H9 (cell line): ENCODE measurements around the gene LNPEP. TPM values are rescaled to one million over a fixed set of nuclear protein-coding genes. Genes with fewer than 3 reads are reported as not detected.
A peak's percentile ranks its signal among the peaks of the same experiment; 100 is the strongest.

Source experiments
- DNase-seq: peaks from one replicate; pipeline ENCODE4 v3.0.0-alpha.2; 2017
- H2AFZ ChIP-seq: one replicate; pipeline ENCODE4 v1.6.1; 2013; ENCODE audit warnings: mild to moderate bottlenecking, low read length, control low read depth, moderate library complexity
- H2AK5ac ChIP-seq: 2 replicates; pipeline ENCODE4 v1.6.1; 2013; ENCODE audit warnings: low read length, control low read depth, mixed read lengths; ENCODE audit not compliant: insufficient read length
- H2BK120ac ChIP-seq: one replicate; pipeline ENCODE4 v1.6.1; 2013; ENCODE audit warnings: low read depth, mild to moderate bottlenecking, low read length, control low read depth, inconsistent platforms; ENCODE audit not compliant: poor library complexity, severe bottlenecking
- H2BK12ac ChIP-seq: 2 replicates; pipeline ENCODE4 v1.6.1; 2013; ENCODE audit warnings: low read length, control low read depth, mixed read lengths, low read depth; ENCODE audit not compliant: insufficient read length
- H2BK15ac ChIP-seq: 2 replicates; pipeline ENCODE4 v1.6.1; 2013; ENCODE audit warnings: low read depth, low read length, control low read depth
- H2BK20ac ChIP-seq: one replicate; pipeline ENCODE4 v1.6.1; 2013; ENCODE audit warnings: low read depth, mild to moderate bottlenecking, low read length, control low read depth, inconsistent platforms; ENCODE audit not compliant: poor library complexity, severe bottlenecking
- H2BK5ac ChIP-seq: 2 replicates; pipeline ENCODE4 v1.6.1; 2013; ENCODE audit warnings: low read length, control low read depth, mixed read lengths; ENCODE audit not compliant: insufficient read length
- H3K14ac ChIP-seq: 2 replicates; pipeline ENCODE4 v1.6.1; 2013; ENCODE audit warnings: low read length, control low read depth; ENCODE audit not compliant: insufficient read depth
- H3K18ac ChIP-seq: 2 replicates; pipeline ENCODE4 v1.6.1; 2013; ENCODE audit warnings: low read depth, mild to moderate bottlenecking, mixed read lengths, low read length, control low read depth; ENCODE audit not compliant: insufficient read length
- H3K23ac ChIP-seq: 2 replicates; pipeline ENCODE4 v1.6.1; 2013; ENCODE audit warnings: low read length, control low read depth, mixed read lengths, low read depth; ENCODE audit not compliant: insufficient read length
- H3K23me2 ChIP-seq: 2 replicates; pipeline ENCODE4 v1.6.1; 2013; ENCODE audit warnings: low read depth, mild to moderate bottlenecking, mixed read lengths, low read length, control low read depth; ENCODE audit not compliant: insufficient read length, poor library complexity, severe bottlenecking
- H3K27ac ChIP-seq: 2 replicates; pipeline ENCODE4 v1.5.1; 2013; ENCODE audit warnings: low read length, control low read depth, mixed read lengths, low read depth; ENCODE audit not compliant: insufficient read length
- H3K27me3 ChIP-seq: 2 replicates; pipeline ENCODE4 v1.6.1; 2013; ENCODE audit warnings: low read length, control low read depth, inconsistent platforms; ENCODE audit not compliant: insufficient read depth
- H3K4ac ChIP-seq: 2 replicates; pipeline ENCODE4 v1.6.1; 2013; ENCODE audit warnings: low read depth, mild to moderate bottlenecking, control low read depth, inconsistent platforms, low read length, moderate library complexity
- H3K4me1 ChIP-seq: 2 replicates; pipeline ENCODE4 v1.6.1; 2013; ENCODE audit warnings: low read length, control low read depth, inconsistent platforms; ENCODE audit not compliant: insufficient read depth
- H3K4me2 ChIP-seq: 2 replicates; pipeline ENCODE4 v1.6.1; 2013; ENCODE audit warnings: low read length, control low read depth, mixed read lengths; ENCODE audit not compliant: insufficient read length, insufficient read depth
- H3K56ac ChIP-seq: 2 replicates; pipeline ENCODE4 v1.6.1; 2013; ENCODE audit warnings: low read depth, mild to moderate bottlenecking, mixed read lengths, low read length, control low read depth; ENCODE audit not compliant: insufficient read length
- H3K79me1 ChIP-seq: 2 replicates; pipeline ENCODE4 v1.6.1; 2013; ENCODE audit warnings: low read depth, mild to moderate bottlenecking, moderate library complexity, low read length, control low read depth, inconsistent platforms; ENCODE audit not compliant: insufficient read depth, poor library complexity, severe bottlenecking
- H3K79me2 ChIP-seq: 2 replicates; pipeline ENCODE4 v1.6.1; 2013; ENCODE audit warnings: low read length, control low read depth, inconsistent platforms; ENCODE audit not compliant: insufficient read depth
- H3K9ac ChIP-seq: 2 replicates; pipeline ENCODE4 v1.6.1; 2013; ENCODE audit warnings: low read length, control low read depth, mixed read lengths; ENCODE audit not compliant: insufficient read length; ENCODE audit errors: extremely low read depth
- H3K9me3 ChIP-seq: one replicate; pipeline ENCODE4 v1.6.1; 2013; ENCODE audit warnings: low read depth, low read length, inconsistent platforms; ENCODE audit not compliant: control insufficient read depth
- H3T11ph ChIP-seq: one replicate; pipeline ENCODE4 v1.6.1; 2013; ENCODE audit warnings: mild to moderate bottlenecking, low read length, control low read depth, inconsistent platforms
- H4K20me1 ChIP-seq: one replicate; pipeline ENCODE4 v1.6.1; 2013; ENCODE audit not compliant: control insufficient read depth, insufficient read length, insufficient read depth
- H4K5ac ChIP-seq: 2 replicates; pipeline ENCODE4 v1.6.1; 2013; ENCODE audit warnings: low read depth, mild to moderate bottlenecking, mixed read lengths, low read length, control low read depth; ENCODE audit not compliant: insufficient read length
- H4K8ac ChIP-seq: replicated peaks from 2 replicates; pipeline ENCODE4 v1.6.1; 2013; ENCODE audit warnings: low read length, control low read depth, mixed read lengths, low read depth; ENCODE audit not compliant: insufficient read length
- H4K91ac ChIP-seq: 2 replicates; pipeline ENCODE4 v1.6.1; 2013; ENCODE audit warnings: low read depth, mild to moderate bottlenecking, moderate library complexity, mixed read lengths, low read length, control low read depth; ENCODE audit not compliant: insufficient read length
- H3K27ac Mint-ChIP-seq, 3 experiments: 2 replicates in 2 of 3; 3 replicates in 1 of 3; pipeline ENCODE4 v1.8.0; 2020 to 2021; ENCODE audit warnings: mixed read lengths in 3 of 3, mild to moderate bottlenecking in 1 of 3, moderate library complexity in 1 of 3
- H3K27me3 Mint-ChIP-seq: 2 replicates; pipeline ENCODE4 v1.8.0; 2021; ENCODE audit warnings: low read depth, mild to moderate bottlenecking, moderate library complexity, mixed read lengths
- H3K36me3 Mint-ChIP-seq, 3 experiments: 2 replicates in 2 of 3; 3 replicates in 1 of 3; pipeline ENCODE4 v1.8.0; 2020 to 2021; ENCODE audit warnings: low read depth in 3 of 3, mixed read lengths in 3 of 3; ENCODE audit not compliant: insufficient read depth in 1 of 3
- H3K4me1 Mint-ChIP-seq, 2 experiments: 2 replicates each; pipeline ENCODE4 v1.8.0; 2020; ENCODE audit warnings: mixed read lengths in 2 of 2
- H3K4me3 Mint-ChIP-seq, 2 experiments: 2 replicates in 1 of 2; 3 replicates in 1 of 2; pipeline ENCODE4 v1.8.0; 2020 to 2021; ENCODE audit warnings: mild to moderate bottlenecking in 2 of 2, mixed read lengths in 2 of 2, moderate library complexity in 1 of 2
- H3K9me3 Mint-ChIP-seq, 2 experiments: 2 replicates in 1 of 2; 3 replicates in 1 of 2; pipeline ENCODE4 v1.8.0; 2020; ENCODE audit warnings: mild to moderate bottlenecking in 2 of 2, mixed read lengths in 2 of 2, moderate library complexity in 1 of 2
- WGBS: extraction: QIAGEN DNeasy Blood & Tissue Kit; methylation state at CpG from one replicate; pipeline ENCODE4 v1.1.7; 2013; ENCODE audit warnings: missing lambda C conversion rate, low lambda C conversion rate, mixed read lengths; ENCODE audit not compliant: insufficient read length; ENCODE audit errors: extremely low coverage; 5-methylcytosine and 5-hydroxymethylcytosine counted together
- total RNA-seq: library from RNA; stranded (reverse); gene quantifications from 2 replicates; pipeline ENCODE4 v1.2.1, GENCODE V29; 2021
- TF ChIP-seq, protein P1 (sequence below): fragments of 200-600 bp; sonication (generic); conservative IDR thresholded peaks from 3 replicates; pipeline ENCODE4 v1.8.0; 2021; ENCODE audit warnings: antibody characterized with exemption, mild to moderate bottlenecking

LNPEP gene
- total RNA-seq, 1 experiment from 2014 or later, result 4.1 TPM

DNA sequence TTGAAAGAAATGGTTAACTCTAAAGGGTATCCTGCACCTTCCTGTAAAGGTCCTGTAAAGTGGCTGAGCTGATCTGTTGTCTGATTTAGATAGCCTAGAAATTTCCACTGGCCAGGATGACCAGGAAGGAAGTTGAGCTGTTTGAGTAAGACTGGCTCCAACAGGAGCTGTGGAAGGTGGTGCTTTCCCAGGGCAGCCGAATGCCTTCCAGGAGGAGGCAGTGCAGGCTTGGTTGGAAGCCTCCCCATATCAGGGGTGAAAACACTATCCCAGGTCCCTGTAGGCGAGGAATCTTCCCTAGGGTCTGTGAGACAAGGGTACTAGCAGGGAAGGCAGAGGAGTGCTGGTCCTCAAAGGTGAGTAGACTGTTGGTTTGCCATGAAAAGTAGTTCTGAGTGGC lies 108.2 kb downstream of the LNPEP start:
- Histone ChIP-seq H3K23me2 (no peaks in the 10 kb centered on the region), H2BK12ac (no peak overlapping the region), H2BK120ac (no peak overlapping the region), H4K91ac (no peak overlapping the region), H3K18ac (no peak overlapping the region), H3K4me1 (peaks cover 5% of the 10 kb centered on the region; the same call in 1 of the 2 replicates), H2BK5ac (no peak overlapping the region), H3K27me3 (no peaks in the 10 kb centered on the region), H4K20me1 (no peaks in the 10 kb centered on the region), H3K14ac (no peak overlapping the region), H3K9ac (no peak overlapping the region), H3T11ph (no peak overlapping the region), H2AK5ac (no peak overlapping the region), H3K27ac (no peak overlapping the region), H3K79me2 (no peaks in the 10 kb centered on the region), H2BK15ac (no peak overlapping the region), H3K23ac (no peak overlapping the region), H2BK20ac (no peak overlapping the region), H4K5ac (no peak overlapping the region), H4K8ac (no peak overlapping the region), H3K79me1 (no peaks in the 10 kb centered on the region), H3K4ac (no peak overlapping the region), H2AFZ (no peak overlapping the region), H3K56ac (no peak overlapping the region), H3K4me2 (no peak overlapping the region), H3K9me3 (no peaks in the 10 kb centered on the region)
- Mint-ChIP-seq H3K4me3 (no peak overlapping the region), H3K27ac (peak overlapping the region in 1 of 3 experiments; percentile 94; a peak in 1 of 7 replicates), H3K27me3 (no peaks in the 10 kb centered on the region), H3K9me3 (no peaks in the 10 kb centered on the region), H3K36me3 (no peaks in the 10 kb centered on the region), H3K4me1 (peaks cover 29 to 32% of the 10 kb centered on the region in 2 experiments)
- no CpG with 5 or more reads among the region's 2 CpGs for WGBS
- DNase-seq, result peak; percentile 84
- TF ChIP-seq, protein P1, sequence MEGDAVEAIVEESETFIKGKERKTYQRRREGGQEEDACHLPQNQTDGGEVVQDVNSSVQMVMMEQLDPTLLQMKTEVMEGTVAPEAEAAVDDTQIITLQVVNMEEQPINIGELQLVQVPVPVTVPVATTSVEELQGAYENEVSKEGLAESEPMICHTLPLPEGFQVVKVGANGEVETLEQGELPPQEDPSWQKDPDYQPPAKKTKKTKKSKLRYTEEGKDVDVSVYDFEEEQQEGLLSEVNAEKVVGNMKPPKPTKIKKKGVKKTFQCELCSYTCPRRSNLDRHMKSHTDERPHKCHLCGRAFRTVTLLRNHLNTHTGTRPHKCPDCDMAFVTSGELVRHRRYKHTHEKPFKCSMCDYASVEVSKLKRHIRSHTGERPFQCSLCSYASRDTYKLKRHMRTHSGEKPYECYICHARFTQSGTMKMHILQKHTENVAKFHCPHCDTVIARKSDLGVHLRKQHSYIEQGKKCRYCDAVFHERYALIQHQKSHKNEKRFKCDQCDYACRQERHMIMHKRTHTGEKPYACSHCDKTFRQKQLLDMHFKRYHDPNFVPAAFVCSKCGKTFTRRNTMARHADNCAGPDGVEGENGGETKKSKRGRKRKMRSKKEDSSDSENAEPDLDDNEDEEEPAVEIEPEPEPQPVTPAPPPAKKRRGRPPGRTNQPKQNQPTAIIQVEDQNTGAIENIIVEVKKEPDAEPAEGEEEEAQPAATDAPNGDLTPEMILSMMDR, result peak; percentile 83
